ENCODE data around the gene WSB1. TPM values are rescaled to one million over a fixed set of nuclear protein-coding genes. Genes with fewer than 3 reads are reported as not detected.

The WSB1 gene
- total RNA-seq, 1 donor from 2014 or later = 521 TPM

DNA sequence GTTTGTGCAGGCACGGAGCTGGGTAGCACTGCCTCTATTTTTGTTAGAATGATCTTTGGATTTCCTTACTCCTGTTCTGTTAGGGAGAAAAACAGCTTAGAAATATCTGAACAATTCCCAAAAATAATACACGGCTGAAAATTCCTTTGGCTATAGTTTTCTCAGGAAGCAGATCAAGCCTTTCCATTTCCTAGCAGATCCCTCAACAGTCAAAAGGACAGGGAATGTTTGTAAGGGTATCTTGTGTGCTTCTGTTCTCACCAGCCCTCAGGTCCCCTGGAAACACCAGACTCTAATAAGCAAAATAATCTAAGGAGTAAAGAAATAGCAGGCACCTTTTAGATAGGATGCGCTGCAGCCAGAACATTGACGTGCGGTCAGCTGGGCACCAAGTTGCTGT, 30.5 kb upstream of the WSB1 start:
- no peak overlapping the region for H3K4me3 Mint-ChIP-seq
- no peak overlapping the region for H3K4me2 ChIP-seq
- H3K27ac Mint-ChIP-seq = no peak overlapping the region
- no peak overlapping the region for H3K9ac ChIP-seq
- no peak for TF ChIP-seq CTCF (IDR thresholded peaks at IDR 0.05)
- TF ChIP-seq EZH2phosphoT487 (IDR thresholded peaks at IDR 0.05) = no peak
- TF ChIP-seq EZH2 (IDR thresholded peaks at IDR 0.05) = no peak
- H3K27ac ChIP-seq = no peak overlapping the region
- H4K20me1 ChIP-seq (ENCODE audit: low read depth) = no peaks in the 10 kb centered on the region
- H3K4me1 Mint-ChIP-seq = no peaks in the 10 kb centered on the region
- no peaks in the 10 kb centered on the region for H3F3A ChIP-seq (ENCODE audit: low read depth)
- no peak overlapping the region for H2AFZ ChIP-seq (replicated peaks)
- H3K9me3 ChIP-seq (ENCODE audit: low read depth) = no peaks in the 10 kb centered on the region
- no peaks in the 10 kb centered on the region for H3K36me3 Mint-ChIP-seq
- no peaks in the 10 kb centered on the region for H3K27me3 ChIP-seq
- no peaks in the 10 kb centered on the region for H3K4me1 ChIP-seq
- no peak for DNase-seq (ENCODE audit: low spot score)
- H3K36me3 ChIP-seq = no peaks in the 10 kb centered on the region
- no peak overlapping the region for H3K4me3 ChIP-seq
- H3K27me3 Mint-ChIP-seq (ENCODE audit: insufficient read depth, low read depth) = peaks cover 2% of the 10 kb centered on the region
- no peaks in the 10 kb centered on the region for H3K79me2 ChIP-seq (ENCODE audit: low read depth)
- H3K9me3 Mint-ChIP-seq = no peaks in the 10 kb centered on the region

DNA sequence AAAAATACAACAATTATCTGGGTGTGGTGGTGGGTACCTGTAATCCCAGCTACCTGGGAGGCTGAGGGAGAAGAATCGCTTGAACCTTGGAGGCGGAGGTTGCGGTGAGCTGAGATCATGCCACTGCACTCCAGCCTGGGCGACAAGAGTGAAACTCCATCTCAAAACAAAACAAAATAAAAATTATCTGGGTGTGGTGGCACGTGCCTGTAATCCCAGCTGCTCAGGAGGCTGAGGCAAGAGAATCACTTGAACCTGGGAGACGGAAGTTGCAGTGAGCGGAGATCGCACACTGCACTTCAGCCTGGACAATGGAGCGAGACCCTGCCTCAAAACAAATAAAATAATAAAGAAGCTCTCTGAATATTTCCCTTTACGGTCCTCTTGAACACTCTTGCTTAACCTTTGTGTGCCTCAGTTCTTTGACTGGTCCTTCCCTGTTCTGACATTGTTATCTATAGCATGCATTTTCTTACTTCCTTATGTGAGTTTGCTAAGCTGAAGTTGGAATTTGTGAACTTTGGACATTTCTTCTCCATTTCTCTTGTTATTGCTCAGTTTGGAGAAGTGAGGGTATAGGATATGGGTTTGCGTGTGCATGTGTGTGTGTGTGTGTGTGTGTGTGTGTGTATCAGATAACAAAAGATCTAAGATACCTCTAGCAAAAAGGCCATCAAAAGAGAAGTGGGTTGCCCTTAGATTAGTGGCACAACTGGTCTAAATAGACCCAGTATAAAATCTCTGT, 29.7 kb upstream of the WSB1 start:
- Histone ChIP-seq H3K27me3 (no peaks in the 10 kb centered on the region), H3K27ac (no peak overlapping the region), H3K9ac (no peak overlapping the region), H2AFZ (replicated peaks) (no peak overlapping the region), H3K9me3 (ENCODE audit: low read depth) (no peaks in the 10 kb centered on the region), H3K4me1 (no peaks in the 10 kb centered on the region), H4K20me1 (ENCODE audit: low read depth) (no peaks in the 10 kb centered on the region), H3F3A (ENCODE audit: low read depth) (no peaks in the 10 kb centered on the region), H3K79me2 (ENCODE audit: low read depth) (no peaks in the 10 kb centered on the region), H3K36me3 (no peaks in the 10 kb centered on the region), H3K4me3 (no peak overlapping the region), H3K4me2 (no peak overlapping the region)
- H3K4me3 Mint-ChIP-seq = no peak overlapping the region
- no peak overlapping the region for H3K27ac Mint-ChIP-seq
- peaks cover 2% of the 10 kb centered on the region for H3K27me3 Mint-ChIP-seq (ENCODE audit: insufficient read depth, low read depth)
- H3K9me3 Mint-ChIP-seq = no peaks in the 10 kb centered on the region
- no peaks in the 10 kb centered on the region for H3K4me1 Mint-ChIP-seq
- H3K36me3 Mint-ChIP-seq = no peaks in the 10 kb centered on the region
- no peak for DNase-seq (ENCODE audit: low spot score)
- TF ChIP-seq EZH2phosphoT487 (IDR thresholded peaks at IDR 0.05) (no peak), CTCF (IDR thresholded peaks at IDR 0.05) (no peak), EZH2 (IDR thresholded peaks at IDR 0.05) (no peak)

- DNase-seq (ENCODE audit: low spot score) = no peak
- H3K27me3 ChIP-seq = no peaks in the 10 kb centered on the region
- Mint-ChIP-seq H3K4me3 (no peak overlapping the region), H3K27ac (no peak overlapping the region), H3K4me1 (no peaks in the 10 kb centered on the region), H3K27me3 (ENCODE audit: insufficient read depth, low read depth) (peaks cover 2% of the 10 kb centered on the region), H3K36me3 (no peaks in the 10 kb centered on the region), H3K9me3 (no peaks in the 10 kb centered on the region)
- no peaks in the 10 kb centered on the region for H4K20me1 ChIP-seq (ENCODE audit: low read depth)
- H3F3A ChIP-seq (ENCODE audit: low read depth) = no peaks in the 10 kb centered on the region
- no peaks in the 10 kb centered on the region for H3K79me2 ChIP-seq (ENCODE audit: low read depth)
- no peak overlapping the region for H2AFZ ChIP-seq (replicated peaks)
- no peak overlapping the region for H3K27ac ChIP-seq
- no peak overlapping the region for H3K4me3 ChIP-seq
- H3K4me1 ChIP-seq = no peaks in the 10 kb centered on the region
- no peak overlapping the region for H3K9ac ChIP-seq
- H3K4me2 ChIP-seq = no peak overlapping the region
- H3K9me3 ChIP-seq (ENCODE audit: low read depth) = no peaks in the 10 kb centered on the region
- no peaks in the 10 kb centered on the region for H3K36me3 ChIP-seq
- TF ChIP-seq EZH2phosphoT487 (IDR thresholded peaks at IDR 0.05) (no peak), CTCF (IDR thresholded peaks at IDR 0.05) (no peak), EZH2 (IDR thresholded peaks at IDR 0.05) (no peak)
Measured at GRCh38 chr17:27265333-27265732, 28.6 kb upstream of the WSB1 start.

Measured in neural progenitor cell (in vitro differentiated cells).